Measurements from ENCODE around the gene SLC25A38.
A peak's percentile ranks its signal among the peaks of the same experiment; 100 is the strongest.
"Not testable (repeated sequence)": the region's sequence is repeated elsewhere in the genome, so short reads cannot be mapped to it uniquely, and the experiment has no call there.

SLC25A38 gene

GRCh38 chr3:39383045-39383880, at the start of gene SLC25A38:
Gene SLC25A38 (plus strand): TSS chr3:39383370. CDS start chr3:39383725, 355 bp downstream.
- no peak for DNase-seq

- DNase-seq: no peak
Observed at GRCh38 chr3:39333607-39334006, 49.6 kb upstream of the SLC25A38 start.

- DNase-seq: no peak
Observed at GRCh38 chr3:39334205-39334604, 49.0 kb upstream of the SLC25A38 start.

GRCh38 chr3:39338201-39338600, 45.0 kb upstream of the SLC25A38 start:
- DNase-seq: no peak

GRCh38 chr3:39339086-39339485, 44.1 kb upstream of the SLC25A38 start:
- no peak for DNase-seq

GRCh38 chr3:39343076-39343717, 40.0 kb upstream of the SLC25A38 start:
- DNase-seq: no peak

GRCh38 chr3:39343760-39344159, 39.4 kb upstream of the SLC25A38 start:
- DNase-seq: no peak

- DNase-seq: no peak
Observed at GRCh38 chr3:39344746-39345344, 38.3 kb upstream of the SLC25A38 start.

- no peak for DNase-seq
Observed at GRCh38 chr3:39346785-39347585, 36.2 kb upstream of the SLC25A38 start.

- no peak for DNase-seq
Observed at GRCh38 chr3:39347586-39347876, 35.6 kb upstream of the SLC25A38 start.

- peak; percentile 6 for DNase-seq
Observed at GRCh38 chr3:39349080-39349479, 34.1 kb upstream of the SLC25A38 start.

- DNase-seq: no peak
Observed at GRCh38 chr3:39350714-39351113, 32.5 kb upstream of the SLC25A38 start.

GRCh38 chr3:39351134-39351533, 32.0 kb upstream of the SLC25A38 start:
- not testable (repeated sequence) for DNase-seq

GRCh38 chr3:39353168-39353927, 29.8 kb upstream of the SLC25A38 start:
- not testable (repeated sequence) for DNase-seq

- no peak for DNase-seq
Observed at GRCh38 chr3:39358333-39358732, 24.8 kb upstream of the SLC25A38 start.

- no peak for DNase-seq
Observed at GRCh38 chr3:39361252-39361927, 21.8 kb upstream of the SLC25A38 start.

GRCh38 chr3:39362192-39362591, 21.0 kb upstream of the SLC25A38 start:
- peak; percentile 84 for DNase-seq

GRCh38 chr3:39362812-39363211, 20.4 kb upstream of the SLC25A38 start:
- peak; percentile 86 for DNase-seq

GRCh38 chr3:39370450-39370849, 12.7 kb upstream of the SLC25A38 start:
- not testable (repeated sequence) for DNase-seq

GRCh38 chr3:39372833-39373232, 10.3 kb upstream of the SLC25A38 start:
- no peak for DNase-seq

- DNase-seq: no peak
Observed at GRCh38 chr3:39376959-39377634, 6.1 kb upstream of the SLC25A38 start.

Measured in DMS79 (cell line).